ENCODE data around the gene SOAT1.

DNA sequence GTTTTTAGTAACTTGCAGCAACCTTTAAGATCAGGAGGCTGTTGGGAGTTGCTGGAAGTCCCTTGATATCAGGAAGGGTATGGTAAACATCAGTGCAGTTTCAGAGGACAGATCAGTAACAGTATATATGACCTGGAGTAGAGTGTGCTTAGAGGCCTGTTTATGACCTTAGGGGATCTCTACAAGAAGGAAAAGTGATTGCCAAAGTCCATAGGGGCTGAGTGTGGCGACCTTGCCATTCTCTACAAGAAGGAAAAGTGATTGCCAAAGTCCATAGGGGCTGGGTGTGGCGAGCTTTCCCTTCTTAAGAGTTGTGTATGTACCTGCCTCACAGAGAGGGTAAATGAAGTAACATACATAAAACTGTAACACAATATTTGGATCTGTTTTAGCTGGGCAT lies 43.7 kb downstream of the SOAT1 start:
- TF ChIP-seq, protein P1, sequence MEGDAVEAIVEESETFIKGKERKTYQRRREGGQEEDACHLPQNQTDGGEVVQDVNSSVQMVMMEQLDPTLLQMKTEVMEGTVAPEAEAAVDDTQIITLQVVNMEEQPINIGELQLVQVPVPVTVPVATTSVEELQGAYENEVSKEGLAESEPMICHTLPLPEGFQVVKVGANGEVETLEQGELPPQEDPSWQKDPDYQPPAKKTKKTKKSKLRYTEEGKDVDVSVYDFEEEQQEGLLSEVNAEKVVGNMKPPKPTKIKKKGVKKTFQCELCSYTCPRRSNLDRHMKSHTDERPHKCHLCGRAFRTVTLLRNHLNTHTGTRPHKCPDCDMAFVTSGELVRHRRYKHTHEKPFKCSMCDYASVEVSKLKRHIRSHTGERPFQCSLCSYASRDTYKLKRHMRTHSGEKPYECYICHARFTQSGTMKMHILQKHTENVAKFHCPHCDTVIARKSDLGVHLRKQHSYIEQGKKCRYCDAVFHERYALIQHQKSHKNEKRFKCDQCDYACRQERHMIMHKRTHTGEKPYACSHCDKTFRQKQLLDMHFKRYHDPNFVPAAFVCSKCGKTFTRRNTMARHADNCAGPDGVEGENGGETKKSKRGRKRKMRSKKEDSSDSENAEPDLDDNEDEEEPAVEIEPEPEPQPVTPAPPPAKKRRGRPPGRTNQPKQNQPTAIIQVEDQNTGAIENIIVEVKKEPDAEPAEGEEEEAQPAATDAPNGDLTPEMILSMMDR (IDR thresholded peaks at IDR 0.05): no peak
- no peak for TF ChIP-seq POLR2A (IDR thresholded peaks at IDR 0.05)

All from thyroid gland (tissue), 4 donors.